Panc1 (cell line): ENCODE data around the gene BAIAP3. TPM values are rescaled to one million over a fixed set of nuclear protein-coding genes. Genes with fewer than 3 reads are reported as not detected.

Experiments
- ATAC-seq: fragments of 200-7000 bp; cut with Tn5 transposase; 2 replicates; pipeline ENCODE4 v1.9.1; 2020; ENCODE audit warnings: mild to moderate bottlenecking, moderate library complexity
- BruUV-seq: library from RNA; stranded (reverse); fragments of 400-500 nt; replicated peaks from 2 replicates; lab custom pipeline; 2021; lab: Mats Ljungman, UMichigan
- CTCF ChIA-PET: fragments of 300-600 bp; sonication (Branson Sonifier 250); formaldehyde crosslinking; loops from one replicate; lab custom pipeline; 2022; ENCODE audit warnings: antibody characterized with exemption; lab: Charles Lee
- POLR2A ChIA-PET: fragments of 300-600 bp; sonication (Branson Sonifier 250); formaldehyde crosslinking; loops from one replicate; lab custom pipeline; 2022; ENCODE audit warnings: antibody characterized with exemption; lab: Charles Lee
- DNase-seq: peaks from one replicate; pipeline ENCODE4 v3.0.0-alpha.2; 2010; ENCODE audit warnings: low read depth, low spot score
- H3K27ac ChIP-seq: 2 replicates; pipeline ENCODE4 v1.5.1; 2011; ENCODE audit warnings: mild to moderate bottlenecking, low read length, inconsistent platforms
- H3K27me3 ChIP-seq: fragments of 200-500 bp; sonication (Bioruptor generic); 2 replicates; pipeline ENCODE4 v1.6.0; 2014; ENCODE audit warnings: low read length, inconsistent platforms; ENCODE audit not compliant: control insufficient read depth, insufficient read depth
- H3K36me3 ChIP-seq: fragments of 200-500 bp; sonication (Bioruptor generic); 2 replicates; pipeline ENCODE4 v1.5.1; 2014; ENCODE audit warnings: inconsistent platforms, mild to moderate bottlenecking, low read length, moderate library complexity; ENCODE audit not compliant: control insufficient read depth, insufficient read depth
- H3K4me1 ChIP-seq: 2 replicates; pipeline ENCODE4 v1.5.1; 2011; ENCODE audit warnings: inconsistent platforms, mild to moderate bottlenecking, low read length, moderate library complexity; ENCODE audit not compliant: control insufficient read depth, insufficient read depth
- H3K4me3 ChIP-seq, 2 experiments: 2 replicates each; pipeline ENCODE4 v1.5.1; 2011 to 2012; ENCODE audit warnings: low read depth in 2 of 2, low read length in 2 of 2, mild to moderate bottlenecking in 2 of 2, inconsistent platforms in 1 of 2, moderate library complexity in 1 of 2
- H3K9me3 ChIP-seq: fragments of 200-500 bp; sonication (Bioruptor generic); 2 replicates; pipeline ENCODE4 v1.5.1; 2014; ENCODE audit warnings: low read depth, mild to moderate bottlenecking, inconsistent platforms, low read length, moderate library complexity; ENCODE audit not compliant: control insufficient read depth, insufficient read depth
- POLR2AphosphoS5 ChIP-seq: IDR thresholded peaks from 2 replicates; pipeline ENCODE4 v1.6.1; 2012; ENCODE audit warnings: mild to moderate bottlenecking, low read depth, low read length, moderate library complexity
- SIN3A ChIP-seq: IDR thresholded peaks from 2 replicates; pipeline ENCODE4 v1.6.1; 2012; ENCODE audit warnings: low read depth, mild to moderate bottlenecking, low read length, moderate library complexity, borderline replicate concordance; ENCODE audit not compliant: insufficient read depth
- TCF7L2 ChIP-seq: IDR thresholded peaks from 2 replicates; pipeline ENCODE4 v1.6.1; 2011; ENCODE audit warnings: mild to moderate bottlenecking, low read depth, low read length, inconsistent platforms
- in situ Hi-C: cut with HindIII; loops from 2 replicates; pipeline ENCODE4 v1.10.0; 2016; ENCODE audit warnings: low sequenced_read_pairs, low pct_unique_long_range_greater_than_20kb
- intact Hi-C: fragments of 100-400 bp; cut with micrococcal nuclease; formaldehyde crosslinking; loops from one replicate; pipeline ENCODE4 v1.10.0; 2022; ENCODE audit not compliant: unreplicated experiment
- total RNA-seq: library from RNA; stranded (reverse); gene quantifications from one replicate; pipeline ENCODE4 v1.2.1, GENCODE V29; 2021; ENCODE audit not compliant: unreplicated experiment
- TF ChIP-seq, protein P1 (sequence below): fragments of 450-650 bp; IDR thresholded peaks from 2 replicates; pipeline ENCODE4 v1.5.1; 2017; ENCODE audit warnings: mild to moderate bottlenecking
- TF ChIP-seq, protein P2 (sequence below), 2 experiments: IDR thresholded peaks; 2 replicates each; pipeline ENCODE4 v1.6.1; 2011 to 2012; ENCODE audit warnings: low read depth in 2 of 2, control low read depth in 1 of 2, low read length in 1 of 2, mild to moderate bottlenecking in 1 of 2, moderate library complexity in 1 of 2; ENCODE audit not compliant: insufficient read depth in 1 of 2

BAIAP3 gene
- total RNA-seq, 1 experiment from 2014 or later: 9.4 TPM

DNA sequence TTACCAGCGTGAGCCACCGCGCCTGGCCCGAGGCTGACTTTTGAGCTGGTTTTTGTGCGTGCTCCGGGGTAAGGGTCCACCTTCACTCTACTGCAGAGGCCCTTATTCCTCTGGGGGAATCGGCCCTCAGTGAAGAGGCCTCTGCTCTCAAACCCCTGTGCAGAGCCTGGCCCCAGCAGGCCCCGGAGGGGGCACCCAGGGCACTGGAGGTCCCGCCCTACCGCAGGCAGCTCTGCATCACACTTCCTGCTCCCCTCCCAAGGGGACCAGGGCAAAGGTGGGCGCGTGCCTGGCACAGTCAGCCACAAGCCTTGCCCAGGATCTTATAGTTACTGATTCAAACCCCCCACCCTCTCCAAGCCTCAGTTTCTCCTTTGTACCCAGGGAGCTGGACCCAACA, 27.6 kb upstream of the BAIAP3 start:
- Histone ChIP-seq H3K27ac (0 out of 2 replicates have a peak overlapping the region, but pooled peaks have one; percentile 17), H3K4me1 (peaks cover 4% of the 10 kb centered on the region; the same call in 1 of the 2 replicates), H3K4me3 (no peak overlapping the region), H3K36me3 (peaks cover 3% of the 10 kb centered on the region; the same call in 1 of the 2 replicates), H3K27me3 (no peaks in the 10 kb centered on the region), H3K9me3 (no peaks in the 10 kb centered on the region)
- intact Hi-C loops: no loop called here
- ChIA-PET CTCF (no interaction called here), POLR2A (interaction anchor here (0.7 kb wide), 1 partner anchor 10 kb away, joined by 4 read pairs; no protein-coding TSS in a partner anchor)
- TF ChIP-seq, protein P1, sequence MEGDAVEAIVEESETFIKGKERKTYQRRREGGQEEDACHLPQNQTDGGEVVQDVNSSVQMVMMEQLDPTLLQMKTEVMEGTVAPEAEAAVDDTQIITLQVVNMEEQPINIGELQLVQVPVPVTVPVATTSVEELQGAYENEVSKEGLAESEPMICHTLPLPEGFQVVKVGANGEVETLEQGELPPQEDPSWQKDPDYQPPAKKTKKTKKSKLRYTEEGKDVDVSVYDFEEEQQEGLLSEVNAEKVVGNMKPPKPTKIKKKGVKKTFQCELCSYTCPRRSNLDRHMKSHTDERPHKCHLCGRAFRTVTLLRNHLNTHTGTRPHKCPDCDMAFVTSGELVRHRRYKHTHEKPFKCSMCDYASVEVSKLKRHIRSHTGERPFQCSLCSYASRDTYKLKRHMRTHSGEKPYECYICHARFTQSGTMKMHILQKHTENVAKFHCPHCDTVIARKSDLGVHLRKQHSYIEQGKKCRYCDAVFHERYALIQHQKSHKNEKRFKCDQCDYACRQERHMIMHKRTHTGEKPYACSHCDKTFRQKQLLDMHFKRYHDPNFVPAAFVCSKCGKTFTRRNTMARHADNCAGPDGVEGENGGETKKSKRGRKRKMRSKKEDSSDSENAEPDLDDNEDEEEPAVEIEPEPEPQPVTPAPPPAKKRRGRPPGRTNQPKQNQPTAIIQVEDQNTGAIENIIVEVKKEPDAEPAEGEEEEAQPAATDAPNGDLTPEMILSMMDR: no peak
- TF ChIP-seq TCF7L2: no peak
- TF ChIP-seq POLR2AphosphoS5: no peak
- no peak for TF ChIP-seq SIN3A
- TF ChIP-seq, protein P2, sequence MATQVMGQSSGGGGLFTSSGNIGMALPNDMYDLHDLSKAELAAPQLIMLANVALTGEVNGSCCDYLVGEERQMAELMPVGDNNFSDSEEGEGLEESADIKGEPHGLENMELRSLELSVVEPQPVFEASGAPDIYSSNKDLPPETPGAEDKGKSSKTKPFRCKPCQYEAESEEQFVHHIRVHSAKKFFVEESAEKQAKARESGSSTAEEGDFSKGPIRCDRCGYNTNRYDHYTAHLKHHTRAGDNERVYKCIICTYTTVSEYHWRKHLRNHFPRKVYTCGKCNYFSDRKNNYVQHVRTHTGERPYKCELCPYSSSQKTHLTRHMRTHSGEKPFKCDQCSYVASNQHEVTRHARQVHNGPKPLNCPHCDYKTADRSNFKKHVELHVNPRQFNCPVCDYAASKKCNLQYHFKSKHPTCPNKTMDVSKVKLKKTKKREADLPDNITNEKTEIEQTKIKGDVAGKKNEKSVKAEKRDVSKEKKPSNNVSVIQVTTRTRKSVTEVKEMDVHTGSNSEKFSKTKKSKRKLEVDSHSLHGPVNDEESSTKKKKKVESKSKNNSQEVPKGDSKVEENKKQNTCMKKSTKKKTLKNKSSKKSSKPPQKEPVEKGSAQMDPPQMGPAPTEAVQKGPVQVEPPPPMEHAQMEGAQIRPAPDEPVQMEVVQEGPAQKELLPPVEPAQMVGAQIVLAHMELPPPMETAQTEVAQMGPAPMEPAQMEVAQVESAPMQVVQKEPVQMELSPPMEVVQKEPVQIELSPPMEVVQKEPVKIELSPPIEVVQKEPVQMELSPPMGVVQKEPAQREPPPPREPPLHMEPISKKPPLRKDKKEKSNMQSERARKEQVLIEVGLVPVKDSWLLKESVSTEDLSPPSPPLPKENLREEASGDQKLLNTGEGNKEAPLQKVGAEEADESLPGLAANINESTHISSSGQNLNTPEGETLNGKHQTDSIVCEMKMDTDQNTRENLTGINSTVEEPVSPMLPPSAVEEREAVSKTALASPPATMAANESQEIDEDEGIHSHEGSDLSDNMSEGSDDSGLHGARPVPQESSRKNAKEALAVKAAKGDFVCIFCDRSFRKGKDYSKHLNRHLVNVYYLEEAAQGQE (IDR thresholded peaks at IDR 0.05; ENCODE audit: insufficient read depth in 1 of 2, low read depth in 2 of 2, low read length in 1 of 2): no peak
- no peak for ATAC-seq
- TSS peak; percentile 86 for BruUV-seq
- in situ Hi-C loops: no loop called here
- DNase-seq: no peak

DNA sequence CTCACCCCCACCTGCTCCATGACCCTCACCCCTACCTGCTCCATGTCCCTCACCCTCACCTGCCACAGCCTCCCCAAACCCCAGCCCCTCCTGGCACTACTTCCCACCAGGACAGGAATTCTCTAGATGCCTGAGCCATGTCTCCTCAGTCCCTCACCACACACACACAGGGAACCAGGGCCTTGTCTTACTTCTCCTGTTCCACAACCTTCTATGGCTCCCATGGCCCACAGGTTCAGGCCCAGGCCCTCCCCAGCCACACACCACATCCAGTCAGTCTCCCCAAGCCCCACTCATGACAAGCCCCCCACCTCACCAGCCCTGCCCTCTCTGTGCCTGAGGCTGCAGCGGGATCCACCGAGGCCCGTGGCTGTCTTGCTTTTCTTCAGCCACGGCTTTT, 27.1 kb upstream of the BAIAP3 start:
- intact Hi-C loops: no loop called here
- BruUV-seq: no TSS peak
- in situ Hi-C loops: no loop called here
- Histone ChIP-seq H3K27ac (no peak overlapping the region), H3K27me3 (no peaks in the 10 kb centered on the region), H3K9me3 (no peaks in the 10 kb centered on the region), H3K4me1 (peaks cover 6% of the 10 kb centered on the region), H3K4me3 (no peak overlapping the region), H3K36me3 (peaks cover 3% of the 10 kb centered on the region; the same call in 1 of the 2 replicates)
- DNase-seq (no peak), ATAC-seq (no peak)
- TF ChIP-seq SIN3A (no peak), TCF7L2 (no peak), POLR2AphosphoS5 (no peak)
- TF ChIP-seq, protein P2 (IDR thresholded peaks at IDR 0.05; ENCODE audit: insufficient read depth in 1 of 2, low read depth in 2 of 2, low read length in 1 of 2): no peak
- TF ChIP-seq, protein P1: no peak
- CTCF ChIA-PET: no interaction called here
- POLR2A ChIA-PET: no interaction called here
